Effector CD4-positive, alpha-beta T cell (primary cell): ENCODE data around the gene FGF11.
"Not testable (repeated sequence)": the region's sequence is repeated elsewhere in the genome, so short reads cannot be mapped to it uniquely, and the experiment has no call there.

Source experiments
- DNase-seq: peaks from one replicate; pipeline ENCODE4 v3.0.0-alpha.2; 2020

The FGF11 gene

DNA sequence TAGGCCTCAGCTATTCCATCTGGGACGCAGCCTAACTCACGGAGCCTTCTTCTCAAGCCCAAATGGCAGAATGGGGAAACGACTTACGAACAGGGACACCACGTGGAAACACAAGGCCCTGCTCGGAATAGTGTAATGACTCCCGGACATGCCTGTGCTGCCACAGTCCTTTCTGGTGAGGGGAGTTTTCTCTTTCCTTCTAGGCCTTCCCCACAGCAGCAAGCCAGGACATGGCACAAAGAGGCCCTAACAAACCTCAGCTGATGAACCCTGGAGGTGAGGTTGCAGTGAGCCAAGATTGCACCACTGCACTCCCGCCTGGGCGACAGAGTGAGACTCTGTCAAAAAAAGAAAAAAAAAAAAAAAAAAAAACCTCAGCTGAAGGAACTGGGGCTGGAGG lies 24.8 kb downstream of the FGF11 start:
- no peak for DNase-seq

DNA sequence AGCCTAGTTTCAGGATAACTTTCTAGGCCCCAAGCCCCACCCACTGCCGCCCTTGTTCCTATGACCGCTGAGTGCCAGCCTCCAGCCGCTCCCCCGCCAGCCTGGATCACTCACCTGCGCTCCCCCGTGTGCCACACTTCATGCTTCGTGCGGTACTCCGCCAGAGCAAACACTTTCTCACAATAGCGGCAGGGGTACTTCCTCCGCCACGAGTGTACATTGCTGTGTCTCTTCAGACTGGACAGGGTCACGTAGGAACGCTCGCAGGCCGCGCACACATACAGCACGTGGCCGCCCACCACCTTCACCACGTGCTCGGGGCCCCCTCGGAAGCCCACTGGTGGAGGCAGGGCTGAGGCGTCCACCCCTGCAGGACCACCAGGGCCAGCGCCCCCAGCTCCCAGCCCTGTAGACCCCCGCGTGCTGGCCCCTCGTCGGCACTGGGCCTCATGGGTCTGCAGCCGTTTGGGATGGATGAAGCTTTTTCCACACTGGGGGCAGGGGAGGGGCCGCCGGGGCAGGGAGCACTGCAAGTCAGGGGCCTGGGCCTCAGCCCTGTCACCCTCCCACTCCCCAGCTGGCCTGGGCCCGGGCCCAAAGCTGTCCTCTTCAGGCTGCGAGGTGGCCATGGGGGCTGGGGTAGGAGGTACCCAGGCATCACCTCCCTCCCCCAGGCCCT lies 26.4 kb downstream of the FGF11 start:
- DNase-seq = no peak

DNA sequence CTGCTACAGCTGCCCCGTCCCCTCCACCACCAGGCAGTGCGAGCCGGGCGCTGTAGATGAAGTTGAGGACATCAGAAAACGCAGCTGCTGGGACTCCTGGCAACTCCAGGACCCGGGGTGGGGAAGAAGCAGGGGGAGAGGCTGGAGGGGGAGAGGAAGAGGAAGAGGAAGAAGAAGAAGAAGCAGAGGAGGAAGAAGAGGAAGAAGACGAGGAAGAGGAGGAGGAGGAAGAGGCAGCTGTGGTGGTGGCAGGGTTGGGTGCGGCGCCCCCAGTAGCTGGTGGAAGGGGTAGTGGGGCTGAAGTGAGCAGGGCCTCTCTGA lies 27.0 kb downstream of the FGF11 start:
- no peak for DNase-seq

DNA sequence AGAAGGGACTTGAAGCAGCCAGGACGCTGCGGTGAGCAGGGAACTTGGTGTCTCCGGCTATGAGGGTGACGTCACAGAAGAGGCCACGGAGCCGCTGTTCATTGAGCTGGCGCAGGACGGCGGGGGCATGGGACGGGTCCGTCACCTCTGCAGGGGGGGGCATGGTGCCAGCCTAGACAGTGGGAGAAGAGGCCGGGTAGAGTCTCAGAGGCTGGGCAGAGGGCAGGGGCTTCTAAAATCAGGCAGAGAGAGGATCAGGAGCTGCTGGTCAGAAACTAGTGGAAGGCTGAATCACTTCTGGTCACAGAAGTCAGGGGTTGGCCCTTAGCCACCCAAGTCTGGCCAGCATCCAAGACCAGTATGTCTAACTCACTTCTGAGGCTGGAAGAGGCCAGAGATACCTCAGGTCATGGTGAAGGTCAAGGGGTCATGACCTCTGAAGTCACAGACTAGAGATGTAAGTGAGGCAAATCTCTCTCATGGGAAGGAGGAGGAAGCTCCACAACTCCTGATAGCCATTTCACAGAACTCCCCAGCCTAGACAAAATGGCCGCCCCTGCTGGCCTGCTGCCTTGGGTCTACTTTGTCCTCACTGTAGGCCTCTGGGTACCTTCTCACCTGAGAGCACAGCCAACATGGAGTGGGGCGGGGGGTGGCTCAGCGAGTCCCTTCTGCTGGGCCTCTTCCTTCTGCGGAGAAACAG lies 27.5 kb downstream of the FGF11 start:
- no peak for DNase-seq

DNA sequence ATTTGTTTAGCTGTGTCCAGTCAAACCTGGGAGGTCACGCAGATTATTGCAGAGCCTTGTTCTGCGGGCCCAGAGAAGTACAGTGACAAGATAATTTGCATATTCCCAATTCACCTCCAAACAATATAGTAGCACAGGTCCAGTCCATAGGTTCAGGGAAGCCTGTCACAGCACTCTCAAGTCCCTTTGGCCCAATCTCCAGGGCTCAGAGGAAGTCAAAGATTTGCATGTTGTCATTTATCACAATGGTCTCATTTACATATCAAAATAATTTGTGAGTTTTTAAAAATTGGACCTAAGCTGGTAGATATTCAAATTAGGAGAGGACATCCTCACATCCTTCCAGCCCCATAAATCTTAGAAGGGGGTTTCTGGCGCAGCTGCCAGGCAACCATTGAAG lies 28.2 kb downstream of the FGF11 start:
- no peak for DNase-seq

DNA sequence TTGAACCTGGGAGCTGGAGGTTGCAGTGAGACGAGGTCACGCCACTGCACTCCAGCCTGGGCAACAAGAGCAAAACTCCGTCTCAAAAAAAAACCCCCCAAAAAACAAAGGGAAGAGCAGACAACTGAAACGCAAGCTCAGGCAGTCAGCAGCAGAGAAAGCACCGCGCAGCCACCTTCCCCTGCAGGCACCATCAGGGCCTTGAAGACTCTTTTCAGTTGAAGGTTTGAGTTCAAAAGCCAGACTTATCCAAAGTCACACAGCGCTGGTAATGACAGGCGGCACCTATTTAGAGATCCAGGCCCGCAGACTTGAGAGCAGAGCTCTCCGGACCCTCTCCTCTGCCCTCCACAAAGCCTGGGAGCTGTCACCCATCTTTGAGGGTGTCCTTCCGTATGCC lies 29.0 kb downstream of the FGF11 start:
- DNase-seq = no peak

DNA sequence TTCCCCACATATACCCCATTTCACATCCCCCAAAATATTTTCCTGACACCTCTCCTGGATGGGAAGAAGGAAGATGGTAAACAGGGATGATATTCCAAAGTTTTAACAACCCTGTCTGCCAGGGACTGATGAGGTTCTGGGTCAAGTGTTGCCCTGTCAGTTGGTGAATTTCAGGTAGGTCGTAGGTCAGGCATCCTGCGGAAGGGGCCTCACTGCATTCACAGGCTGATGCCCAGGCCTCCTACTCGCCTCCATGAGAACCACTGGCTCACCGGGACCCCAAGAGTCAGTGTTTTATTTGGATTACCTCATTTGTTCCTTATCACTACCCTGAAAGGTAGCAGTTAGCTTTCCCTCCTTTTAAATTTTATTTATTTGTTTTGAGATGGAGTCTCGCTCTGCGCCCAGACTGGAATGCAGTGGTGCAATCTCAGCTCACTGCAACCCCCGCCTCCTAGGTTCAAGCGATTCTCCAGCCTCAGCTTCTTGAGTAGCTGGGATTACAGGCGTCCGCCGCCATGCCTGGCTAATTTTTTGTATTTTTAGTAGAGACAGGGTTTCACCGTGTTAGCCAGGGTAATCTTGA lies 29.6 kb downstream of the FGF11 start:
- no peak for DNase-seq

DNA sequence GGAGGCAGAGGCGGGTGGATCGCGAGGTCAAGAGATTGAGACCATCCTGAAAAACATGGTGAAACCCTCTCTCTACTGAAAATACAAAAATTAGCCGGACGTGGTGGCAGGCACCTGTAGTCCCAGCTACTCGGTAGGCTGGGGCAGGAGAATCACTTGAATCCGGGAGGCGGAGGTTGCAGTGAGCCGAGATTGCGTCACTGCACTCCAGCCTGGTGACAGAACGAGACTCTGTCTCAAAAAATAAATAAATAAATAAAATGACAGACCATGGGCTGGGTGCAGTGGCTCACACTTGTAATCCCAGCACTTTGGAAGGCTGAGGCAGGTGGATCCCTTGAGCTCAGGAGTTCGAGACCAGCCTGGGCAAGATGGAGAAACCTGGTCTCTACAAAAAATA lies 30.5 kb downstream of the FGF11 start:
- DNase-seq = not testable (repeated sequence)

DNA sequence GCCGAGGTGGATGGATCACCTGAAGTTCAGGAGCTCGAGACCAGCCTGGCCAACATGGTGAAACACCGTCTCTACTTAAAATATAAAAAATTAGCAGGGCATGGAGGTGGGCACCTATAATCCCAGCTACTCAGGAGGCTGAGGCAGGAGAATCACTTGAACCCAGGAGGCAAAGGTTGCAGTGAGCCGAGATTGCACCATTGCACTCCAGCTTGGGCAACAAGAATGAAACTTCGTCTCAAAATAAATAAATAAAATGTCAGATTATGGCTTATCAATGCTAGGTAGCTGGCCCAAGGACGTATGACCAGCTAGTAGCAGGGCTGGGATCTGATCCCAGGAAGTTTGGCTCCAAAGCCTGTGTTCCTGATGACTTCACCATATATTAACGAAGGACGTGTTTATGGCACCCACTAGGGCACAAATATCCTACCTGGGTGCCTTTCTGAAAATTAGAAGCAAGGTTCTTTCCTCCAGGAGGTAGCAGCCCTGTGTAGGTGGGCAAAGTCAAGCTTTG lies 31.2 kb downstream of the FGF11 start:
- DNase-seq = not testable (repeated sequence)

DNA sequence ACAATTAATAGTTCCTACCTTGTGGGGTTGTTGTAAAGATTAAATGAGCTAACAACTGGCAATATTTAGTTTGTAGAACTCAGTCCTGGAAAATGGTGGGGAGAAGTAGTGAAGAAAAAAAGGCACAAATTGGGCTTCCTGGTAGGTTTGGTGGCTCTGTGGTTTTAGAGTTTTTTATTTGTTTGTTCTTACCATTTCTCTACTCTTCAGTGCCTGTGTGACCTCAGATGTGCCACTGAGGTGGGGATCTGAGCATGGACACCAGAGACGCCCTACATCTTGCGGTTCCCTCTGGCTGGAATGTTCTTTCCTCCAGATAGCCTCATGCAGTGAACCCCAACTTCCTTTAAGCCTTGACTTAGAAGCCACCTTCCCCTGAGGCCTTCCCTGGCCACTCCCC lies 32.4 kb downstream of the FGF11 start:
- DNase-seq = no peak

DNA sequence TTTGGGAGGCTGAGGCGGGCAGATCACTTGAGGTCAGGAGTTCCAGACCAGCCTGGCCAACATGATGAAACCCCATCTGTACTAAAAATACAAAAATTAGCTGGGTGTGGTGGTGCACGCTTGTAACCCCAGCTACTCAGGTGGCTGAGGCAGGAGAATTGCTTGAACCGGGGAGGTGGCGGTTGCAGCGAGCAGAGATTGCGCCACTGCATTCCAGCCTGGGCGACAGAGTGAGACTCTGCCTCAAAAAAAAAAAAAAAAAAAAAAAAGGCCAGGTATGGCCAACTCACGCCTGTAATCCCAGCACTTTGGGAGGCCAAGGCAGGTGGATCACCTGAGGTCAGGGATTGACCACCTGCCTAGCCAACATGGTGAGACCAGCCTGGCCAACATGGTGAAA lies 35.5 kb downstream of the FGF11 start:
- DNase-seq = not testable (repeated sequence)

DNA sequence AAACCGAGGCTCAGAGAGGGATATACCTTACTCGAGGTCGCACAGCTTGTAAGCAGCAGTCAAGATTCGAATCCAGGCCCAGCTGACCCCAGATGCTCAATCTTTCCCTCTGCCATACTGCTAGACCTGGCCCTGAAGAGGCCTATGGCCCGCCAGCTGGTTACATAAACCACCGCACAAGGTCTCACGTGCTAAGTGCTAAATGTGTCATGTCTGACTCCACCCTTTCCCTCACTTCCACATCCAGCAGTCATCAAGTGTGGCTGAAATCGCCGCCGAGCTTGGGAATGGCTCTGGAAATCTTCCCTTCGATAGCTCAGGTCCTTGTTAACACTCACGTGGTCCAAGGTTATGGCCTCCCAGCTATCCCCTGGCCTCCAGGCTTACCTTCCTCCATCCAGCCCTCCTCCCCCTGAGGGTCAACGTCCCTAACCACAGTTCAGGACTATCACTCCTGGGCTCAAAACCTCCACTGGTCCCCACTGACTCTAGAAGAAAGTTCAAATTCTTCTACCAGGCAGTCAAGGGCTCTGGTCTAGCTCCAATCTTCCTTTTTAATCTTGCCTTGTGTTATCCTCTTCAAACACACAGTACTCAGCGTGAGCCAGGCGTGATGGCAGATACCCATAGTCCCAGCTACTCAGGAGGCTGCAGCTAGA lies 36.6 kb downstream of the FGF11 start:
- no peak for DNase-seq

DNA sequence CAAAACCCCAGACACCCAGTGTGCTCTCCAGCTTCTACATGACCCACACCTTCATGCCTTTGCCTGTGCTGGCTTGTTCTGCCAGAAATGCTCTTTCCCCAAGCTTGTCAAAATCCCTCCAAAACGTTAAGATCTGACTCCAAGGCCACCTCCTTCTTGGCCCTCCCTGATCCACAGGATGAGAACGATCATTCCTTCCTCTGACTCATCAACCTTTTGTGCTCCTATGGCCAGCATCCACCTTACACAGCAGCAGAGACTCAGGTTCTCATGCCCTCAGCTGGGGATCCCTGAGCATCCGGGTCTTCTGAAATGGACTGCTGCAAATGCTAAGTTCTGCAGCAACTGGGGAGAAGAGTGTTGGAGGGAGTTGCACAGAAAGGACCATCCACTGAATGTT lies 37.2 kb downstream of the FGF11 start:
- DNase-seq = no peak

DNA sequence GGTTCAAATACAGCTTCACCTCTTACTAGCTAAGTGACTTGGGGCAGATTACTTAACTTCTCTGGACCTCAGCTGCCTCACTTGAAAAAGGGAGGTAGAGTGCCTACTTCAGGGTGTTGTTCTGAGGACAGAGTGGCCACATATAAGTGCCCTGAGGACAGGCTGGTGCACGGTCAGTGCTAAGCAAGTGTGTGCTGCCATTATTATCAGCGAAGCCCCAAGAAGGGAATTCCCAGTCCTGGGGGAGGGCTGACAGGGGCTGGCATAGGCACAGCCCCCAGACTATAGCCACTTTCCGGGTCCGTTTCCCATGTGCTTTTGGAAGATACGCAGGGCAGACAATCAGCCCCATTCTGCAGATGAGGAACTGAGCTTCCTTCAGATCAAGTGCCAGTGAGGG lies 37.6 kb downstream of the FGF11 start:
- no peak for DNase-seq

DNA sequence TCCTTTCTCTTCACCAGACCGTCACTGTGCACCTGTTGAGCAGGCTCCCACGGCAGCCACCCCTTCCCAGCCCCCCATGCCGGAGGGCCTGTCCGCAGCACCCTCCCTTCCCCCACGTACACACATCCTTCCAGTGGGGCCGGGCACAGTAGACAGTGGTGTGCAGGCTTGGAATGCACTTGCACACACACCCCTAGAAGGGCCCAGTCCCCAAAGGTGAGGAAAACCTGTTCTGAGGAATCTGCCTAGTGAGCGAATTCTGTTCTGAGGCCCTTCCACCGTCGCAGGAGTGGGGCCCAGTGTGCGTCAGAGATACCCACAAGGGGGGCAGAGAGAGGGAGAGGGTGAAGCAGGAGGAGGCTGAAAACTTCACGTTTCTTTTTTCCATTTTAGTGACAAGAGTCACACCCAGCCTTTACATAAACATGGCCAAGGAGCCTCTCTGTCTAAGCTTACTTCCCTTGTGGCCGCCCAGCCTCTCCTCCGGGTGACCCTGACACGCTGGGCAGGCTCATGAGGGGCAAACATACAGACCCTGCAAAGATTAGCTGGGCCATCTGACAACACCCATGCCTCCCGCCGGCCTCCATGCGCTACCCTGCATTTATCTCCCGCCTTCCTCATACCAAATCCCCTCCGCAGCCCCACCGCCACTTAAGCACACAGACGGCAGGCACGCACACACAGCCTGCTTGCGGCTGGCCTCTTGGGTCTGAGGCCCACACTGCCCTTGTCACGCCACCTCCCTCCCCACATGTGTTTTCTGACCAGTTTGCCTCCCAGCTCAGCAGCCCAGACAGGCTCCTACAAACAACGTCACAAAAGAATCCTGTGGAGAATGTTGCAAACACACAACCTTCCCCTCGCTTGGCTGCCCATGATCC lies 38.3 kb downstream of the FGF11 start:
- DNase-seq = no peak

DNA sequence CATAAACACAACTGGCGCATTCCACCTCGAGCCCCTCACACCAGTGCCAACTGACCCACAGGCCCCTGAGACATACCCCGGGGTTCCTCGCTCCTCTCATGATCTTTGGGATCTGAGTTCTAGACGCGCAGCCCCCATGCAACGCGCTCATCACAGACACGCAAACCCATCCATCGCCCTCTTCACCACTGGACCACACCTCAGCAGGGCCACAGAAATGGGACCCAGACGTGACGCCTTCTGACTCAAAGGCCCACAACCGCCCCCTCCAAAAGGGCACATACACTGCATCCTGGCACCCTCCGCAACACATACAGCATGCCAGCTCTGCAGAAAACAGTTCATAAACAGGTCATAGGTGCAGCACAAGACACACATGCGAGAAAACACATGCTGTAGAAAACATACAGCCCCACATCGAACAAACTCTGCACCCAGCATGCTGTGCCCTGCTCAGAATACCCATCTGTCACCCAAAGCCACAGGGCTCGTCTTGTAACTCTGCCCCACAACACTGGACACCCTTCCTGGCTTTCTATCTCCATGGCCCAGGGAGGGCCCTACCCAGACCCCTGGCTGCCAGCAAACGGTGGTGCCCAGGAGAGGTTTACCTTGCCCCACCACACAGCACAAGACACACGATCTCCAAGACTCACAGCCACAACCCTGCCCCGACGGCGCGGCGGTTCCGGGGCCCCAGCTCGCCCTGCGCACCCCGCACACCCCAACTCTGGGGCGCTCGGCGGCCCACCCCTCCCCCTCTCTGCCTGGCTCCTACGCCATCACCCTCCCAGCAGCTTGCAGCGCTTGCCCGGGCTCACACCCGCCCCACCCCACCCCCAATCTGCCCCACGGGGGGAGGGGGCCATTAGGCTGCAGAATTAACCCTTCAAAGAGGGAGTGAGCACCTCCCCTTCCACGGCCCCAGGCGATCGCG lies 39.2 kb downstream of the FGF11 start:
- peak; percentile 68 for DNase-seq

DNA sequence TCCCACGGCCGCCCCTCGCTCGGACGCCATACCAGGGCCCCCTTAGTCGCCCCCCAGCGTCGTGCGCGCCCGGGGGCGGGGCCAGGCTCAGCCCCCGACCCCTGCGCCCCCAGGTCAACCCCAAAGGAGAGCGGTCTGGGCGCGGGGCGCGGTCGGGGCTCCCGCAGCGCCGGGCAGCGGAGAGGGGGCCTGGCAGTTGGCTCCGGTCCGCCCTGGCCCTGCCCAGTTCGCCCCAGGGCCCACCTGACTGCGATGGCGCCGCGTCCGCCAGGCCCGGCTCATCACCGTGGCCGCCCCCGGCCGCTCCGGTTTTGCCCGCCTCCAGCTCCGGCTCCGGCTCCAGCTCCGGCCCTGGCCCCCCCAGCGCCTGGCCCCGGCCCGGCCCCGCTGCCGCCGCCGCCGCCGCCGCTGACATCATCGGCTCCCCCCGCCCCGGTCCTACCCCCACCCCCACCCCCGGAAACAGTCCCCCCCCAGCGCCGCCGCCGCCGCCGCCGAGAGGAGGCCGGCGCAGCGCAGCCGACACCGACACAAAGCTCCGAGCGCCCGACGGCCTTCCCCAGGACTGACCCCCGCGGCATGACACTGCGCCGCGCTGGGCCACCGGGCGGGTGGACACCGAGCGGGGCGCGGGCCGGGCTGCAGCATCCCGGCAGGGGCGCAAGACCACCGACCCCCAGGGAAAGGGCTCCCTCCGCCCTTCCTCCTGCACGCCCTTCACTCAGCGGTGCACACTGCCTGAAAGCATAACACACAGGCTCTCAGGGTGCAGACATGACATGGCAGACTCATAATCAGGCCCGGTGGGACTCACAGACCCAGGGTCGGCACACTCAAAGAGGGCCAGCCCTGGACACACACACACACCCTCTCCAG lies 40.1 kb downstream of the FGF11 start, which contains the start of gene ZBTB4:
Gene ZBTB4, minus strand, starts transcription at position 419 of the 876 bp plus-strand sequence. CDS start 12,830 bp downstream, outside the sequence.
- DNase-seq = peak; percentile 60

DNA sequence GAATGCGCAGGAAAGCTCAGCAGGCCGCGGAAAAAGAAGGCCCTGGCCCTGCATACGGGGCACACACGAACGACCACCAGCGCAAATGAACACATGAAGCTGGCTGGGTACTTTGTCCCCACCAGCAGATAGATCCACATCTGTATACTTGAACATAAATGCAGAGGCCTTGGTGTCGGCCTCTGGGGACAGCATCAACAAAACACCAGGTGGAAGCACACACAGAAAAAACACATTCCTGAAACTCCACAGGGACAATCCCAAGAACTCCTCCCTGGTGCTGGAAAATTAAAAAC lies 40.7 kb downstream of the FGF11 start:
- DNase-seq = no peak

DNA sequence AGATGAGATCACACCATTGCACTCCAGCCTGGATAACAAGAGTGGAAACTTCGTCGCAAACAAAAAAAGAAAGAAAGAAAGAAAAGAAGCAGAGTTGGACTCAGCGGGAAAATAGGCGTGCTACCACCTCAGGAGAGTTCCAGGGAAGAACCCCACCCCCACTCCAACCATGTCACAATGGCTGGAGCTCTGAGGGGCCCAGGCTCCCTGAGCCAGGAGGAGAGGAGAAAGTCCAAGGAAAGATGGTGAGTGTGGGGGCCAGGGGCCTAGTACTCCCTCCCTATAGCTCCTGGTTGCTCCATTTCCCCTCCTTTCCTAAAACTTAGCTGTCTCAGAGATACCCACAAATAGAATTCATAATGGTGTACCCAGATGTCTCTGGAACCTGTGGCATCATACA lies 42.0 kb downstream of the FGF11 start, which contains the start of gene SLC35G6:
Gene SLC35G6, plus strand, starts transcription at position 172 of the 400 bp plus-strand sequence. Its CDS starts 71 bp downstream, at position 243.
- DNase-seq = not testable (repeated sequence)
